Type B pancreatic cell (in vitro differentiated cells): ENCODE measurements around the gene PPM1D. TPM values are rescaled to one million over a fixed set of nuclear protein-coding genes. Genes with fewer than 3 reads are reported as not detected.

ENCODE experiments used
- DNase-seq: peaks from one replicate; pipeline ENCODE4 v3.0.0; 2021; ENCODE audit warnings: mixed read lengths; ENCODE audit not compliant: unreplicated experiment; ENCODE audit errors: extremely low spot score
- H3K27ac Mint-ChIP-seq: 2 replicates; pipeline ENCODE4 v1.8.0; 2021; ENCODE audit warnings: mild to moderate bottlenecking, mixed read lengths
- H3K27me3 Mint-ChIP-seq: 2 replicates; pipeline ENCODE4 v1.8.0; 2021; ENCODE audit warnings: mixed read lengths
- H3K36me3 Mint-ChIP-seq: 2 replicates; pipeline ENCODE4 v1.8.0; 2021; ENCODE audit warnings: mixed read lengths
- H3K4me1 Mint-ChIP-seq: one replicate; pipeline ENCODE4 v1.8.0; 2021; ENCODE audit warnings: mixed read lengths; ENCODE audit not compliant: unreplicated experiment
- H3K4me3 Mint-ChIP-seq: 2 replicates; pipeline ENCODE4 v1.8.0; 2021; ENCODE audit warnings: mild to moderate bottlenecking, mixed read lengths
- H3K9me3 Mint-ChIP-seq: 2 replicates; pipeline ENCODE4 v1.8.0; 2021; ENCODE audit warnings: mixed read lengths
- CTCF ChIP-seq: fragments of 200-600 bp; sonication (generic); conservative IDR thresholded peaks from 2 replicates; pipeline ENCODE4 v1.5.0; 2021; ENCODE audit warnings: antibody characterized with exemption, mild to moderate bottlenecking
- total RNA-seq: library from RNA; stranded (reverse); gene quantifications from 2 replicates; pipeline ENCODE4 v1.2.1, GENCODE V29; 2021; ENCODE audit warnings: low replicate concordance

PPM1D gene
- total RNA-seq, 1 donor from 2014 or later, result 25.4 TPM

GRCh38 chr17:60559995-60560859, 39.8 kb upstream of the PPM1D start:
- H3K27ac Mint-ChIP-seq, result no peak overlapping the region

DNA sequence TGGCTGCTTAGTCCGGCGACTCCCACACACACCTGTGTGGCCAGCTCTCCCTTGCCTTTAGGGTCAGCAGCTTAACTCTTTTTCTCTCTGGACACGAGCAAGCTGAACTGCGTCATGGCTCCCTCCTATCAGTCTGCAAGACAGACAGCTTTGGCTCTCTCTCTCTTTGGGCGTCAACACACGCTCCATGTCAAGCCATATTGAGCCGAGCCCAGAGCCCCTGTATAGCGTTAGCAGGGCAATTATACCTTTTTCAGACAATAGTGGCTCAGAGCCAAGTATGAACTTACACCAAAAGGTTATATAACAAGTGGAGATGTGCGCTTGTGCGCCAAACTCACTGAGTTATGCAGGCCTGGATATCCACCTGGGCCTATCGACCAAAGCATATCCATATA, 39.1 kb upstream of the PPM1D start:
- TF ChIP-seq CTCF, result no peak
- no peaks in the 10 kb centered on the region for H3K27me3 Mint-ChIP-seq
- no peaks in the 10 kb centered on the region for H3K36me3 Mint-ChIP-seq
- H3K4me1 Mint-ChIP-seq, result no peaks in the 10 kb centered on the region
- no peak for DNase-seq
- peaks cover 8% of the 10 kb centered on the region for H3K9me3 Mint-ChIP-seq
- H3K4me3 Mint-ChIP-seq, result no peak overlapping the region
- no peak overlapping the region for H3K27ac Mint-ChIP-seq

More at GRCh38 chr17:60559995-60560859, 39.8 kb upstream of the PPM1D start:
- TF ChIP-seq CTCF, result no peak
- Mint-ChIP-seq H3K27me3 (no peaks in the 10 kb centered on the region), H3K4me3 (no peak overlapping the region), H3K4me1 (no peaks in the 10 kb centered on the region), H3K36me3 (no peaks in the 10 kb centered on the region), H3K9me3 (peaks cover 8% of the 10 kb centered on the region)
- DNase-seq, result no peak

DNA sequence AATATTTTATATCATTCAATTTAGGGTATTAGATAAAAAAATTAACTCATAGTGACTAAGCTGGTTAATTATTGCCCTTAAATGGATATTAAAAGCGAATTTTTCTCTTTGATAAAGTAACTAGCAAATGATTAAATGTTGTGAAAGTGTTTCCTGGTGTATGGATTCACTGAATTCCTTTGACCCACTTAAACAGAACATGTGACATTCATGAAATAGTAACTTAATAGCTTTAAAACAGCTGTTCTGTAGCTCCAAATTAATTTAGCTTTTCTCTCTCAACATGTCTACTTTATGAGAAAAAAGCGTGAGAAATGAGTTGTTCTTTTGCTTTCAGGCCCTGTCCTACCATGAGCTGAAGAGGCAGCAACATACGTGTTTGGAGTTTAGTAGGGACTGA, 37.6 kb upstream of the PPM1D start:
- no peaks in the 10 kb centered on the region for H3K4me1 Mint-ChIP-seq
- DNase-seq, result no peak
- no peak for TF ChIP-seq CTCF
- H3K27me3 Mint-ChIP-seq, result no peaks in the 10 kb centered on the region
- no peaks in the 10 kb centered on the region for H3K36me3 Mint-ChIP-seq
- H3K4me3 Mint-ChIP-seq, result no peak overlapping the region
- peaks cover 3% of the 10 kb centered on the region for H3K9me3 Mint-ChIP-seq
- no peak overlapping the region for H3K27ac Mint-ChIP-seq

GRCh38 chr17:60563743-60564142, 36.2 kb upstream of the PPM1D start:
- no peak for DNase-seq
- no peaks in the 10 kb centered on the region for H3K27me3 Mint-ChIP-seq
- H3K4me3 Mint-ChIP-seq, result no peak overlapping the region
- no peaks in the 10 kb centered on the region for H3K9me3 Mint-ChIP-seq
- no peaks in the 10 kb centered on the region for H3K36me3 Mint-ChIP-seq
- H3K27ac Mint-ChIP-seq, result no peak overlapping the region
- no peak for TF ChIP-seq CTCF
- no peaks in the 10 kb centered on the region for H3K4me1 Mint-ChIP-seq

DNA sequence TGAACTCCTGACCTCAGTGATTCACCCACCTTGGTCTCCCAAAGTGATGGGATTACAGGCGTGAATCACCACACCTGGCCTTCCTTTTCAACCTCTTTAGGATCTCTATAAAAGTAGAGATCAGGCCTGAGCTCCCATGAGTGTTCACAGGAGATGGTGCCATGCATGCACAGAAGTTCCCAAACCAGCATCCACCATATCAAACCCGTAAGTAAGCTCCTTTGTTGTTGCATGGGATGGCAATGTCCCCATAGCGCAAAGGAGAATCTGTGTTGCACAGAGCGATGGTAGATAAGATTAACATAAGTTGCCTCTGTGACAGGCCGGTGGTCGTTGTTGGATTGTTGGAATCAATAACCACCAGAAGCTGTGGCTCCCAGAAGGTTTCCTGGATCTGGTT, 34.8 kb upstream of the PPM1D start:
- no peaks in the 10 kb centered on the region for H3K27me3 Mint-ChIP-seq
- no peaks in the 10 kb centered on the region for H3K9me3 Mint-ChIP-seq
- peaks cover 4% of the 10 kb centered on the region for H3K4me1 Mint-ChIP-seq
- H3K36me3 Mint-ChIP-seq, result no peaks in the 10 kb centered on the region
- no peak overlapping the region for H3K27ac Mint-ChIP-seq
- DNase-seq, result no peak
- H3K4me3 Mint-ChIP-seq, result no peak overlapping the region
- no peak for TF ChIP-seq CTCF
